DOHH2 (cell line): ENCODE results near the gene C11orf68.

Experiments used
- EZH2phosphoT487 ChIP-seq: fragments of 200-600 bp; sonication (generic); IDR thresholded peaks from 2 replicates; pipeline ENCODE4 v1.6.1; 2017; ENCODE audit warnings: borderline replicate concordance, mild to moderate bottlenecking, antibody characterized with exemption, low read length, moderate library complexity, mixed read lengths
- TF ChIP-seq, protein P1 (sequence below): fragments of 200-600 bp; sonication (generic); IDR thresholded peaks from one replicate; pipeline ENCODE4 v1.5.1; 2014; ENCODE audit warnings: antibody characterized with exemption, mild to moderate bottlenecking, low read depth, low read length; ENCODE audit not compliant: poor library complexity, severe bottlenecking

DNA sequence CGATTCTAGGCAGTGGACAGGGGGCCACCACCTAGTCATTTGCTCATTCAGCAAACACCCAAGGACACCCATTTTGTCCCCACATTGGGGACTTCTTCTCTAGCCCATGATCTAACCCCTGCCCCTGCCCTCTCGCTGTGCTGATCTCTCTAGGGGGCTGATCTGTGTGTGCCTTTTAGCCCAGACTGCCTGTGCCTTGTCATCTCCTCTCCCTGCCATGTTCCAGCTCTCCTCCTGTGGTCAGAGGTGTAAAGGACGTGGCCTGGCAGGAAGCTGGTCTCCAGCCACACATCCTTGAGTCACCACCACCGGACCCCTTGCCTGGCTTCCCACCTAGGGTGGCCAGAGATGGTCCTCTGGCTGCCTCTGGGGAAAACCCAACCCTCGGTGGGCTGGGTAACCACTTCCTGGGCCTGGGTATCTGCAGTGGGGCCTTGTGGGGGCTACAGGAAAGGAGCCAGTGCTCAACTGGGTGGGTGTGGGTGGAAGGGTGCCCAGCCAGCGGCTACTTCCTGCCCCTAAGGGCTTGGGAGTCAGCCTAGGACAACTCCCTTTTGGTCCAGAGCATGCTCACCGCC lies 37.9 kb downstream of the C11orf68 start:
- TF ChIP-seq, protein P1, sequence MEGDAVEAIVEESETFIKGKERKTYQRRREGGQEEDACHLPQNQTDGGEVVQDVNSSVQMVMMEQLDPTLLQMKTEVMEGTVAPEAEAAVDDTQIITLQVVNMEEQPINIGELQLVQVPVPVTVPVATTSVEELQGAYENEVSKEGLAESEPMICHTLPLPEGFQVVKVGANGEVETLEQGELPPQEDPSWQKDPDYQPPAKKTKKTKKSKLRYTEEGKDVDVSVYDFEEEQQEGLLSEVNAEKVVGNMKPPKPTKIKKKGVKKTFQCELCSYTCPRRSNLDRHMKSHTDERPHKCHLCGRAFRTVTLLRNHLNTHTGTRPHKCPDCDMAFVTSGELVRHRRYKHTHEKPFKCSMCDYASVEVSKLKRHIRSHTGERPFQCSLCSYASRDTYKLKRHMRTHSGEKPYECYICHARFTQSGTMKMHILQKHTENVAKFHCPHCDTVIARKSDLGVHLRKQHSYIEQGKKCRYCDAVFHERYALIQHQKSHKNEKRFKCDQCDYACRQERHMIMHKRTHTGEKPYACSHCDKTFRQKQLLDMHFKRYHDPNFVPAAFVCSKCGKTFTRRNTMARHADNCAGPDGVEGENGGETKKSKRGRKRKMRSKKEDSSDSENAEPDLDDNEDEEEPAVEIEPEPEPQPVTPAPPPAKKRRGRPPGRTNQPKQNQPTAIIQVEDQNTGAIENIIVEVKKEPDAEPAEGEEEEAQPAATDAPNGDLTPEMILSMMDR = no peak
- TF ChIP-seq EZH2phosphoT487 = no peak
